ENCODE measurements around the gene ANG. TPM values are rescaled to one million over a fixed set of nuclear protein-coding genes. Genes with fewer than 3 reads are reported as not detected.

The ANG gene
- total RNA-seq, 2 donors from 2014 or later: 13.5 to 15.7 TPM

DNA sequence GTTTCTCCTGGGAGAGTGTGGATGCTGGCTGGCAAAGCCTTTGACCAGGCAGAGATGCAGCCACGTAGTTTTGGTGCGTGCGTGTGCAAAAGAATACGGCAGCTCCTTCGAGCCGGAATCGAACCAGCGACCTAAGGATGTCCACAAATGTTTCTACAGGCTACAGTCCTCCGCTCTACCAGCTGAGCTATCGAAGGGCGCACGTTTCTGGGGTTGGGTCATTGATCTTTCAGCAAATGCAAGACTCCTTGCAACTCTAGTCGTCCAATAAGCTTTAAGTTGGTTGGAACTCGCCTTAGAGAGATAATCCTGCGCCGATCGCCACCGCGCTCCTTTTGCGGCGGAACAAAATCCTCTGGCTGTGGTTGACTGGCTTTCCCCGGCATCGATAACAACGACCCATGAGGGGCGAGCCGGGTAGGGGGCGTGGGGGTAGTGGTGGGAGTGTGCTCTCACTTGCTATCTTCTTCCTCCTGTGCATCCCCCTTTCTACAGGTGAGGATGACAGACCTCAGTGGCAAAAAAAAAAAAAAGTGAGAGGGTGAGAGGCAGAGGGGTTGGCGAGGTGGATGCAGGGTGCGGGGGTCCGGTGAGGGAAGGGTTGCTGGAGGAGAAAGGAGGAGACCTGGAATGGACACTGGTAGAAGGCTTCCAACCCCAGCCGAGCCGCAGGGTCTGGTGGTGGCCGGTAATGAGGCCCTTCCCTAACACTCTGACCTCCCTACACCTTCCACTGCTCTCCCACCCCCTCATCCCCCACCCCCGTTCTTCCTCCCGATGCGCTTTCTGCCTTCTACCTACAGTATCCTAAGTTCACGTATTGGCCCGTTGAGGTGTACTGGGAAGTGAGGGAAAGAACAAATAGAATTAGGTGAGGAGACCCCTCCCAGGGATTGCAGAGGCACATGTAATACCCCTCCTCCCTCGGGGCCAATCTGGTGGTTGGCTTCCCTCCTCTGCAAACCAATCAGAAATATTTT, 35.3 kb upstream of the ANG start:
- Histone ChIP-seq H3K4me1 (ENCODE audit: control insufficient read depth in 1 of 2, low read depth in 2 of 2) (no peaks in the 10 kb centered on the region), H3K36me3 (no peaks in the 10 kb centered on the region), H3K9me3 (no peaks in the 10 kb centered on the region), H3K27ac (no peak overlapping the region), H3K27me3 (replicated peaks; ENCODE audit: insufficient read depth) (peaks cover 9% of the 10 kb centered on the region), H3K4me3 (peak overlapping the region; percentile 14)
- DNase-seq (ENCODE audit: low spot score) (no peak), ATAC-seq (ENCODE audit: insufficient number of reproducible peaks, low FRiP score, low read depth) (no peak)
- TF ChIP-seq, protein P1, sequence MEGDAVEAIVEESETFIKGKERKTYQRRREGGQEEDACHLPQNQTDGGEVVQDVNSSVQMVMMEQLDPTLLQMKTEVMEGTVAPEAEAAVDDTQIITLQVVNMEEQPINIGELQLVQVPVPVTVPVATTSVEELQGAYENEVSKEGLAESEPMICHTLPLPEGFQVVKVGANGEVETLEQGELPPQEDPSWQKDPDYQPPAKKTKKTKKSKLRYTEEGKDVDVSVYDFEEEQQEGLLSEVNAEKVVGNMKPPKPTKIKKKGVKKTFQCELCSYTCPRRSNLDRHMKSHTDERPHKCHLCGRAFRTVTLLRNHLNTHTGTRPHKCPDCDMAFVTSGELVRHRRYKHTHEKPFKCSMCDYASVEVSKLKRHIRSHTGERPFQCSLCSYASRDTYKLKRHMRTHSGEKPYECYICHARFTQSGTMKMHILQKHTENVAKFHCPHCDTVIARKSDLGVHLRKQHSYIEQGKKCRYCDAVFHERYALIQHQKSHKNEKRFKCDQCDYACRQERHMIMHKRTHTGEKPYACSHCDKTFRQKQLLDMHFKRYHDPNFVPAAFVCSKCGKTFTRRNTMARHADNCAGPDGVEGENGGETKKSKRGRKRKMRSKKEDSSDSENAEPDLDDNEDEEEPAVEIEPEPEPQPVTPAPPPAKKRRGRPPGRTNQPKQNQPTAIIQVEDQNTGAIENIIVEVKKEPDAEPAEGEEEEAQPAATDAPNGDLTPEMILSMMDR (IDR thresholded peaks at IDR 0.05): no peak

DNA sequence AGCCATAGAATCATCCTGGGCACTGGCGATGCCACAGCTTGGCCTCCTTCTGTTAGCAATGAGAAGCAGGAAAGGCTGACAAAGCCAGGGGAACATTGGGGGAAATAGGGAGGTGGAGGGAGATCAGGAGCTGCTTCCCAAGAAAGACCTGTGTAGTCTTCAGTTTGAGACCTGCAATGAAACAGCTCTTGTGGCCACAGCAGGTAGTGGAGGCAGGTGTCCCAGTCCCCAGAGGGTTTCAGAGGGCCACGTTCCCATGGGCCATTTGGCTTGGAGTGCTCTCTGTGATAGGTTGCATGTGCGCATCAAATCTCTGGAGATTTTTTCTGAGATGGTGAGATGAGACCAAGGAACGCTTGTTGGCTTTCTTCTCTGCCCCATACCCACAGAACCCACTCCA, 32.7 kb upstream of the ANG start:
- DNase-seq (ENCODE audit: low spot score) (no peak), ATAC-seq (ENCODE audit: insufficient number of reproducible peaks, low FRiP score, low read depth) (no peak)
- TF ChIP-seq, protein P1 (IDR thresholded peaks at IDR 0.05): no peak
- Histone ChIP-seq H3K27ac (no peak overlapping the region), H3K4me1 (ENCODE audit: control insufficient read depth in 1 of 2, low read depth in 2 of 2) (no peaks in the 10 kb centered on the region), H3K4me3 (no peak overlapping the region), H3K27me3 (replicated peaks; ENCODE audit: insufficient read depth) (peaks cover 4% of the 10 kb centered on the region), H3K9me3 (no peaks in the 10 kb centered on the region), H3K36me3 (no peaks in the 10 kb centered on the region)

DNA sequence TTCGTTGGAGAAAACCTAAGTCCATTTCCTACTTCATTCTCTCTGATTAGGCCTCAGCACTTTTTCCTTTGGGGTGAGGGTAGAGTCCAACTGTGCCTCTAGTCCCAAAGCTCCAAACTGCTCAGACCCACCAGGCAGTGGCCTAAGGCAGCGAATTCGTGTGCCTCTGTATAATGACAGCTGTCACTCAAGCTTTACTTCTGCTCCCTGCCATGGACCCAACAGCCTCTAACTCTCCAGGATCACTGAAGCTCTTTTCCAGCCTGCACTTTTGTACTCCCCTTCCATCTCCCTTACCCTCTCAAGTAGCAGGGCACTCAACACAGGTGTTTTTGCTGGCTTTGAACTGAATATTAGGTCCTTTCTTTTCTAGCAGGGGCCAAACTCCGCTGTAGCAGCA, 32.3 kb upstream of the ANG start:
- H3K36me3 ChIP-seq: no peaks in the 10 kb centered on the region
- H3K9me3 ChIP-seq: no peaks in the 10 kb centered on the region
- no peak for DNase-seq (ENCODE audit: low spot score)
- no peak overlapping the region for H3K27ac ChIP-seq
- H3K4me1 ChIP-seq (ENCODE audit: control insufficient read depth in 1 of 2, low read depth in 2 of 2): no peaks in the 10 kb centered on the region
- H3K4me3 ChIP-seq: no peak overlapping the region
- ATAC-seq (ENCODE audit: insufficient number of reproducible peaks, low FRiP score, low read depth): no peak
- peaks cover 4% of the 10 kb centered on the region for H3K27me3 ChIP-seq (replicated peaks; ENCODE audit: insufficient read depth)
- TF ChIP-seq, protein P1 (IDR thresholded peaks at IDR 0.05): no peak

DNA sequence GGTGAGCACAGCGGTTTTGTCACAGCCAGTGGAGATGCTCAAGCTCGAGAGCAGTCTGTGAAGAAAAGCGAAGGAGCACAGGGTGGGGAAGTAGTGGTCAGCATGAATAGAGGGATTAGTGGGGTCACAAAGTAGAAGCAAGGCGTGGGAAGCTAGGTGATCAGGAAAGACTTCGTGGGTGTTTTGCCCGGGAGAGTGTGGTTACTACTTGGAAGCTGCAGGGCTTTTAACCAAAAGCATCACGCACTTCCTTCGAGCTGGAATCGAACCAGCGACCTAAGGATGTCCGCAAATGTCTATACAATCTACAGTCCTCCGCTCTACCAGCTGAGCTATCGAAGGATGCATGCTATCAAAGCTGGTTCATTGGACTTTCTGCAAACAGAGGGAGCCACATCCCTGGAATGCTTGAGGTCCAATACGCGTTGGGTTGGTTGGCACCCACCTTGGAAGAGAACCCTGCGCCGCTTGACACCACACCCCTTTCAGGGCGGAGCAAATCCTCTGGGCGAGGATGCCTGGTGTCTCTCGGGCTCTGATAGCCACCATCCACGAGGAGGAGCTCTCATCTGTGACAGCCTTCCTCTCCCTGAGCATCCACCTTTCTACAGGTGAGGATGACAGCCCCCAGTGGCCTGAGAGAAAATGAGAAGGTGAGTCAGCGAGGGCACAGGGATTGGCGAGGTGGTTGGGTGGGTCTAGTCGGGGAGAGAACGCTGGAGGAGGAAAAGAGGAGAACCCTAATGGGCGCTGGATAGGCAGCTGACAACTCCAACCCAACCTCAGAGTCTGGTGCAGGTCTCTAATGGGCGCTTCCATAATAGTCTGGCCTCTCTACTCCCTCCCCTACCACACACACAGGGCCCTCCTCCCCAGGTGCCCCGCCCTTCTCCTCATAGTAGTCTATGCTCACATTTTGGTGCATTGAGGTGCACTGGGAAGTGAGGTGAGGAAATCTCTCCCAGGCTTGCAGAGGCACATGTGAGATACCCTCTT, 31.1 kb upstream of the ANG start:
- no peaks in the 10 kb centered on the region for H3K36me3 ChIP-seq
- no peak overlapping the region for H3K27ac ChIP-seq
- no peak overlapping the region for H3K4me3 ChIP-seq
- no peaks in the 10 kb centered on the region for H3K27me3 ChIP-seq (replicated peaks; ENCODE audit: insufficient read depth)
- ATAC-seq (ENCODE audit: insufficient number of reproducible peaks, low FRiP score, low read depth) (no peak), DNase-seq (ENCODE audit: low spot score) (no peak)
- no peaks in the 10 kb centered on the region for H3K4me1 ChIP-seq (ENCODE audit: control insufficient read depth in 1 of 2, low read depth in 2 of 2)
- no peaks in the 10 kb centered on the region for H3K9me3 ChIP-seq
- TF ChIP-seq, protein P1 (IDR thresholded peaks at IDR 0.05): no peak

DNA sequence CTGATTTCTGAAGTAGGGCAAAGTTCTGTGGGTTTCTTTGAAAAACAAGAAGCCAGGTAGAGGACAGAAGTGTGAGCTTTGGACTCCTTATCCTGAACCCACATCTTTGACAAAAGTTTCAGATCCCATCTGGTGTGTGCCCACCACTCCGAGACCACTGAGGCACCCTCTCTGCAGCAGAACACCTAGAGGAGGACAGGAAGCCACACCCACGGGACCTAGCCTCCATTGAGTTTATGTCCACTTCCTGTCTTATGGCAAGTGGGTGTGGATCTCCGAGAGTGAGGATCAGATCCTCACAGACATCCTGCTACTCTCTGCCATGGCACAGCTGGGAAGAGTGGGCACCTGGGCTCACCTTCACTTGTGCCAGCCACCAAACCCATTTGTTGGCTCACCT, 30.3 kb upstream of the ANG start:
- H3K4me1 ChIP-seq (ENCODE audit: control insufficient read depth in 1 of 2, low read depth in 2 of 2): peaks cover under 1 to 6% of the 10 kb centered on the region in 2 donors
- ATAC-seq (ENCODE audit: insufficient number of reproducible peaks, low FRiP score, low read depth): no peak
- no peaks in the 10 kb centered on the region for H3K9me3 ChIP-seq
- H3K27me3 ChIP-seq (replicated peaks; ENCODE audit: insufficient read depth): no peaks in the 10 kb centered on the region
- H3K36me3 ChIP-seq: no peaks in the 10 kb centered on the region
- no peak for DNase-seq (ENCODE audit: low spot score)
- TF ChIP-seq, protein P1 (IDR thresholded peaks at IDR 0.05): no peak
- no peak overlapping the region for H3K4me3 ChIP-seq
- no peak overlapping the region for H3K27ac ChIP-seq

Data from thoracic aorta (tissue), 2 donors.